Liver (tissue), 3 donors: ENCODE data around the gene LAMA2.

Source experiments
- EGR1 ChIP-seq, 2 donors: IDR thresholded peaks; 2 replicates each; pipeline ENCODE4 v1.6.1; 2016 to 2018; ENCODE audit warnings: antibody characterized with exemption in 2 of 2, low read depth in 2 of 2
- FOXA1 ChIP-seq: IDR thresholded peaks from 2 replicates; pipeline ENCODE4 v1.6.1; 2016; ENCODE audit warnings: antibody characterized with exemption
- FOXA2 ChIP-seq: IDR thresholded peaks from 2 replicates; pipeline ENCODE4 v1.6.1; 2016; ENCODE audit warnings: antibody characterized with exemption
- GABPA ChIP-seq, 2 donors: IDR thresholded peaks in 1 of 2; conservative IDR thresholded peaks in 1 of 2; 2 replicates each; pipeline ENCODE4 v1.6.1; 2016; ENCODE audit warnings: antibody characterized with exemption in 2 of 2, mild to moderate bottlenecking in 1 of 2, moderate library complexity in 1 of 2
- HNF4A ChIP-seq, 2 donors: conservative IDR thresholded peaks; 2 replicates each; pipeline ENCODE4 v1.6.1; 2016; ENCODE audit warnings: antibody characterized with exemption in 2 of 2, mild to moderate bottlenecking in 2 of 2
- HNF4G ChIP-seq: IDR thresholded peaks from 2 replicates; pipeline ENCODE4 v1.6.1; 2016; ENCODE audit warnings: antibody characterized with exemption
- NR2F2 ChIP-seq: IDR thresholded peaks from 2 replicates; pipeline ENCODE4 v1.6.1; 2016; ENCODE audit warnings: antibody characterized with exemption
- RAD21 ChIP-seq, 2 donors: IDR thresholded peaks; 2 replicates each; pipeline ENCODE4 v1.6.1; 2016; ENCODE audit warnings: antibody characterized with exemption in 2 of 2, mild to moderate bottlenecking in 2 of 2
- TAF1 ChIP-seq: conservative IDR thresholded peaks from 2 replicates; pipeline ENCODE4 v1.6.1; 2016; ENCODE audit warnings: antibody characterized with exemption, mild to moderate bottlenecking
- TF ChIP-seq, protein P1 (sequence below): fragments of 150-350 bp; IDR thresholded peaks from 2 replicates; pipeline ENCODE4 v1.5.1; 2017; ENCODE audit warnings: improper control_type of control experiment, low read depth, low read length; ENCODE audit not compliant: missing input control
- TF ChIP-seq, protein P2 (sequence below): IDR thresholded peaks from 2 replicates; pipeline ENCODE4 v1.6.1; 2016; ENCODE audit warnings: antibody characterized with exemption
- TF ChIP-seq, protein P3 (sequence below): IDR thresholded peaks from 2 replicates; pipeline ENCODE4 v1.6.1; 2016; ENCODE audit warnings: antibody characterized with exemption, mild to moderate bottlenecking
- donor health status: healthy.
- donor health status: healthy.

DNA sequence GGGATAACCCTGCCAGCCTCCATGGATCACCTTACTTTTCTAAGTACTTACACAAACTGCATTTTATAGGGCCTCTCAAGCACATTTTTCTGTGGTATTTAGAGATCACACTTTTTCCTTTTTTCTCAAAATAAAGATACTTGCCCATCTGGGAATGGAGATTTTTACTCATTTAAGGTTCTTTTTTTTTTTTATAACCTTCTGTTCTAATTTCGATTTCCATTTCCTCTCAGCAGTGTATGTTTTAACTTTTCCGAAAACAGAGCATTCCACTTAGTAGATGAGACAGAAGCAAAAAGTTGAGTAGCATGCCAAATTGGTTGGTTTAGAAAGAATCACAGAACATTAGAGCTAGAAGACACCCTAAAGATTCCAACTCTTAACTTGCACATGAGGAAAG is 612.7 kb downstream of the LAMA2 start:
- TF ChIP-seq, protein P1, sequence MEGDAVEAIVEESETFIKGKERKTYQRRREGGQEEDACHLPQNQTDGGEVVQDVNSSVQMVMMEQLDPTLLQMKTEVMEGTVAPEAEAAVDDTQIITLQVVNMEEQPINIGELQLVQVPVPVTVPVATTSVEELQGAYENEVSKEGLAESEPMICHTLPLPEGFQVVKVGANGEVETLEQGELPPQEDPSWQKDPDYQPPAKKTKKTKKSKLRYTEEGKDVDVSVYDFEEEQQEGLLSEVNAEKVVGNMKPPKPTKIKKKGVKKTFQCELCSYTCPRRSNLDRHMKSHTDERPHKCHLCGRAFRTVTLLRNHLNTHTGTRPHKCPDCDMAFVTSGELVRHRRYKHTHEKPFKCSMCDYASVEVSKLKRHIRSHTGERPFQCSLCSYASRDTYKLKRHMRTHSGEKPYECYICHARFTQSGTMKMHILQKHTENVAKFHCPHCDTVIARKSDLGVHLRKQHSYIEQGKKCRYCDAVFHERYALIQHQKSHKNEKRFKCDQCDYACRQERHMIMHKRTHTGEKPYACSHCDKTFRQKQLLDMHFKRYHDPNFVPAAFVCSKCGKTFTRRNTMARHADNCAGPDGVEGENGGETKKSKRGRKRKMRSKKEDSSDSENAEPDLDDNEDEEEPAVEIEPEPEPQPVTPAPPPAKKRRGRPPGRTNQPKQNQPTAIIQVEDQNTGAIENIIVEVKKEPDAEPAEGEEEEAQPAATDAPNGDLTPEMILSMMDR = no peak
- TF ChIP-seq, protein P2, sequence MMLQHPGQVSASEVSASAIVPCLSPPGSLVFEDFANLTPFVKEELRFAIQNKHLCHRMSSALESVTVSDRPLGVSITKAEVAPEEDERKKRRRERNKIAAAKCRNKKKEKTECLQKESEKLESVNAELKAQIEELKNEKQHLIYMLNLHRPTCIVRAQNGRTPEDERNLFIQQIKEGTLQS = no peak
- TF ChIP-seq, protein P3, sequence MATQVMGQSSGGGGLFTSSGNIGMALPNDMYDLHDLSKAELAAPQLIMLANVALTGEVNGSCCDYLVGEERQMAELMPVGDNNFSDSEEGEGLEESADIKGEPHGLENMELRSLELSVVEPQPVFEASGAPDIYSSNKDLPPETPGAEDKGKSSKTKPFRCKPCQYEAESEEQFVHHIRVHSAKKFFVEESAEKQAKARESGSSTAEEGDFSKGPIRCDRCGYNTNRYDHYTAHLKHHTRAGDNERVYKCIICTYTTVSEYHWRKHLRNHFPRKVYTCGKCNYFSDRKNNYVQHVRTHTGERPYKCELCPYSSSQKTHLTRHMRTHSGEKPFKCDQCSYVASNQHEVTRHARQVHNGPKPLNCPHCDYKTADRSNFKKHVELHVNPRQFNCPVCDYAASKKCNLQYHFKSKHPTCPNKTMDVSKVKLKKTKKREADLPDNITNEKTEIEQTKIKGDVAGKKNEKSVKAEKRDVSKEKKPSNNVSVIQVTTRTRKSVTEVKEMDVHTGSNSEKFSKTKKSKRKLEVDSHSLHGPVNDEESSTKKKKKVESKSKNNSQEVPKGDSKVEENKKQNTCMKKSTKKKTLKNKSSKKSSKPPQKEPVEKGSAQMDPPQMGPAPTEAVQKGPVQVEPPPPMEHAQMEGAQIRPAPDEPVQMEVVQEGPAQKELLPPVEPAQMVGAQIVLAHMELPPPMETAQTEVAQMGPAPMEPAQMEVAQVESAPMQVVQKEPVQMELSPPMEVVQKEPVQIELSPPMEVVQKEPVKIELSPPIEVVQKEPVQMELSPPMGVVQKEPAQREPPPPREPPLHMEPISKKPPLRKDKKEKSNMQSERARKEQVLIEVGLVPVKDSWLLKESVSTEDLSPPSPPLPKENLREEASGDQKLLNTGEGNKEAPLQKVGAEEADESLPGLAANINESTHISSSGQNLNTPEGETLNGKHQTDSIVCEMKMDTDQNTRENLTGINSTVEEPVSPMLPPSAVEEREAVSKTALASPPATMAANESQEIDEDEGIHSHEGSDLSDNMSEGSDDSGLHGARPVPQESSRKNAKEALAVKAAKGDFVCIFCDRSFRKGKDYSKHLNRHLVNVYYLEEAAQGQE = no peak
- TF ChIP-seq RAD21 (IDR thresholded peaks at IDR 0.05) = no peak
- no peak for TF ChIP-seq HNF4A (conservative IDR thresholded peaks at IDR 0.05)
- no peak for TF ChIP-seq NR2F2
- no peak for TF ChIP-seq FOXA1
- TF ChIP-seq EGR1 (IDR thresholded peaks at IDR 0.05; ENCODE audit: low read depth in 2 of 2) = no peak
- no peak for TF ChIP-seq FOXA2
- TF ChIP-seq TAF1 = no peak
- TF ChIP-seq HNF4G = no peak
- no peak for TF ChIP-seq GABPA (IDR thresholded peaks at IDR 0.05 in 1 of 2, conservative IDR thresholded peaks at IDR 0.05 in 1 of 2)
